ENCODE results near the gene SHD.

GRCh38 chr19:4310247-4311121, 31.4 kb downstream of the SHD start:
- no peak for TF ChIP-seq CTCF (conservative IDR thresholded peaks at IDR 0.05 in 1 of 2, IDR thresholded peaks at IDR 0.05 in 1 of 2; ENCODE audit: low read depth in 1 of 2, low read length in 2 of 2)
- no peak for TF ChIP-seq EZH2 (IDR thresholded peaks at IDR 0.05; ENCODE audit: low read length, missing control alignments)

Measured in fibroblast of lung (primary cell).